HG02610 (cell line): ENCODE results near the gene PSG7.
"Not testable (repeated sequence)": the region's sequence is repeated elsewhere in the genome, so short reads cannot be mapped to it uniquely, and the experiment has no call there.

Source experiments
- ATAC-seq: cut with Tn5 transposase; IDR thresholded peaks from one replicate; pipeline ENCODE4 v1.9.1; 2021; ENCODE audit warnings: mild to moderate bottlenecking, moderate library complexity; ENCODE audit not compliant: unreplicated experiment

The PSG7 gene

GRCh38 chr19:42937107-42937506, at the start of gene PSG7:
Gene PSG7, minus strand, starts transcription at chr19:42937207. Its CDS starts 131 bp downstream, at chr19:42937076.
- ATAC-seq = not testable (repeated sequence)

GRCh38 chr19:42985588-42985987, 48.6 kb upstream of the PSG7 start:
- ATAC-seq = no peak

- ATAC-seq = not testable (repeated sequence)
These were observed 45.1 kb upstream of the PSG7 start for GRCh38 chr19:42982111-42982510.

- ATAC-seq = not testable (repeated sequence)
These were observed 34.4 kb upstream of the PSG7 start for GRCh38 chr19:42971451-42971850.

- ATAC-seq = no peak
These were observed 28.2 kb upstream of the PSG7 start for GRCh38 chr19:42965176-42965575.

GRCh38 chr19:42961119-42961518, 24.1 kb upstream of the PSG7 start:
- no peak for ATAC-seq

GRCh38 chr19:42952126-42952525, 15.1 kb upstream of the PSG7 start:
- ATAC-seq = not testable (repeated sequence)

- not testable (repeated sequence) for ATAC-seq
These were observed 14.5 kb upstream of the PSG7 start for GRCh38 chr19:42951476-42951875.

GRCh38 chr19:42942187-42942789, 5.3 kb upstream of the PSG7 start:
- no peak for ATAC-seq

- ATAC-seq = not testable (repeated sequence)
These were observed 2.3 kb downstream of the PSG7 start for GRCh38 chr19:42934726-42935125.

- not testable (repeated sequence) for ATAC-seq
These were observed 2.8 kb downstream of the PSG7 start for GRCh38 chr19:42934183-42934582.

- ATAC-seq = not testable (repeated sequence)
These were observed 3.6 kb downstream of the PSG7 start for GRCh38 chr19:42933412-42933811.

GRCh38 chr19:42932485-42933101, 4.4 kb downstream of the PSG7 start:
- not testable (repeated sequence) for ATAC-seq

- ATAC-seq = not testable (repeated sequence)
These were observed 6.8 kb downstream of the PSG7 start for GRCh38 chr19:42930214-42930613.

GRCh38 chr19:42928896-42929295, 8.1 kb downstream of the PSG7 start:
- no peak for ATAC-seq

GRCh38 chr19:42926781-42927180, 10.2 kb downstream of the PSG7 start:
- ATAC-seq = no peak

- ATAC-seq = not testable (repeated sequence)
These were observed 13.9 kb downstream of the PSG7 start for GRCh38 chr19:42923106-42923505.

- not testable (repeated sequence) for ATAC-seq
These were observed 16.0 kb downstream of the PSG7 start for GRCh38 chr19:42920971-42921370.

- ATAC-seq = no peak
These were observed 17.3 kb downstream of the PSG7 start for GRCh38 chr19:42919757-42920079.

- ATAC-seq = not testable (repeated sequence)
These were observed 17.8 kb downstream of the PSG7 start for GRCh38 chr19:42919070-42919756.

- ATAC-seq = not testable (repeated sequence)
These were observed 18.5 kb downstream of the PSG7 start for GRCh38 chr19:42918377-42919069.
